Activated CD8-positive, alpha-beta T cell treated with anti-CD3 and anti-CD28 coated beads for 36 hours (primary cell): ENCODE measurements around the gene ARAP3. TPM values are rescaled to one million over a fixed set of nuclear protein-coding genes. Genes with fewer than 3 reads are reported as not detected.

Source experiments
- ATAC-seq: fragments of 200-7000 bp; cut with Tn5 transposase; one replicate; pipeline ENCODE4 v1.10.0; 2021; ENCODE audit warnings: mild to moderate bottlenecking, moderate library complexity
- CTCF ChIA-PET: fragments of 350-600 bp; sonication (Branson Sonifier 250); formaldehyde crosslinking; loops from one replicate; lab custom pipeline; 2021; ENCODE audit warnings: antibody characterized with exemption; lab: Charles Lee
- POLR2A ChIA-PET: fragments of 350-600 bp; sonication (Branson Sonifier 250); formaldehyde crosslinking; loops from one replicate; lab custom pipeline; 2021; ENCODE audit warnings: antibody characterized with exemption; lab: Charles Lee
- DNase-seq: peaks from one replicate; pipeline ENCODE4 v3.0.0-alpha.2; 2020
- H3K27ac Mint-ChIP-seq: one replicate; pipeline ENCODE4 v1.8.0; 2021; ENCODE audit warnings: mild to moderate bottlenecking, mixed read lengths
- H3K27me3 Mint-ChIP-seq: one replicate; pipeline ENCODE4 v1.8.0; 2021; ENCODE audit warnings: mixed read lengths
- H3K36me3 Mint-ChIP-seq: one replicate; pipeline ENCODE4 v1.8.0; 2021; ENCODE audit warnings: low read depth, mixed read lengths
- H3K4me1 Mint-ChIP-seq: one replicate; pipeline ENCODE4 v1.8.0; 2021; ENCODE audit warnings: low read depth, mixed read lengths
- H3K4me3 Mint-ChIP-seq: one replicate; pipeline ENCODE4 v1.8.0; 2021; ENCODE audit warnings: mild to moderate bottlenecking, moderate library complexity, mixed read lengths
- H3K9me3 Mint-ChIP-seq: one replicate; pipeline ENCODE4 v1.8.0; 2021; ENCODE audit warnings: mixed read lengths
- CTCF ChIP-seq: fragments of 200-600 bp; IDR thresholded peaks from one replicate; pipeline ENCODE4 v1.8.0; 2022; ENCODE audit warnings: antibody characterized with exemption, mild to moderate bottlenecking
- intact Hi-C: fragments of 100-400 bp; cut with micrococcal nuclease; formaldehyde crosslinking; loops from one replicate; pipeline ENCODE4 v1.10.0; 2022
- total RNA-seq, 2 experiments: library from RNA; stranded (reverse); gene quantifications; one replicate each; pipeline ENCODE4 v1.2.3, GENCODE V29; 2021

ARAP3 gene
- total RNA-seq, 2 experiments from 2014 or later, result 5.9 to 7.2 TPM

GRCh38 chr5:141663506-141663905, 18.5 kb downstream of the ARAP3 start:
- Mint-ChIP-seq H3K27me3 (no peaks in the 10 kb centered on the region), H3K4me1 (peaks cover 3% of the 10 kb centered on the region), H3K36me3 (no peaks in the 10 kb centered on the region), H3K4me3 (no peak overlapping the region), H3K27ac (no peak overlapping the region), H3K9me3 (no peaks in the 10 kb centered on the region)
- no peak for TF ChIP-seq CTCF
- POLR2A ChIA-PET, result no interaction called here
- DNase-seq, result no peak
- CTCF ChIA-PET, result interaction anchor here (1.2 to 9.5 kb wide), 10 partner anchors 12 to 216 kb away, joined by 3 to 93 read pairs (median 7); partner anchors contain the start of genes FCHSD1 and PCDH1
- intact Hi-C loops, result no loop called here
- ATAC-seq, result no peak

GRCh38 chr5:141662028-141662427, 20.0 kb downstream of the ARAP3 start:
- no peak for TF ChIP-seq CTCF
- CTCF ChIA-PET, result interaction anchor here (1.2 to 9.5 kb wide), 6 partner anchors 30 to 217 kb away, joined by 3 to 93 read pairs (median 4); no protein-coding TSS in a partner anchor
- ATAC-seq (no peak), DNase-seq (no peak)
- H3K27me3 Mint-ChIP-seq, result no peaks in the 10 kb centered on the region
- H3K4me1 Mint-ChIP-seq, result peaks cover 6% of the 10 kb centered on the region
- POLR2A ChIA-PET, result no interaction called here
- H3K36me3 Mint-ChIP-seq, result no peaks in the 10 kb centered on the region
- H3K9me3 Mint-ChIP-seq, result no peaks in the 10 kb centered on the region
- no peak overlapping the region for H3K4me3 Mint-ChIP-seq
- intact Hi-C loops, result no loop called here
- no peak overlapping the region for H3K27ac Mint-ChIP-seq

GRCh38 chr5:141657937-141658545, 24.0 kb downstream of the ARAP3 start:
- Mint-ChIP-seq H3K27me3 (no peaks in the 10 kb centered on the region), H3K4me3 (no peak overlapping the region), H3K4me1 (peaks cover 10% of the 10 kb centered on the region), H3K27ac (no peak overlapping the region), H3K9me3 (no peaks in the 10 kb centered on the region), H3K36me3 (no peaks in the 10 kb centered on the region)
- ChIA-PET CTCF (interaction anchor here (0.9 to 2.3 kb wide), 8 partner anchors 9 to 303 kb away, joined by 3 to 8 read pairs (median 3); no protein-coding TSS in a partner anchor), POLR2A (no interaction called here)
- intact Hi-C loops, result no loop called here
- ATAC-seq (peak; percentile 84), DNase-seq (peak; percentile 55)
- TF ChIP-seq CTCF, result no peak

- Mint-ChIP-seq H3K27me3 (no peaks in the 10 kb centered on the region), H3K36me3 (no peaks in the 10 kb centered on the region), H3K9me3 (no peaks in the 10 kb centered on the region), H3K4me3 (no peak overlapping the region), H3K27ac (no peak overlapping the region), H3K4me1 (peaks cover 13% of the 10 kb centered on the region)
- POLR2A ChIA-PET, result interaction anchor here (0.8 kb wide), 1 partner anchor 12 kb away, joined by 3 read pairs; no protein-coding TSS in a partner anchor
- intact Hi-C loops, result no loop called here
- DNase-seq, result no peak
- no peak for TF ChIP-seq CTCF
- CTCF ChIA-PET, result interaction anchor here (1.0 to 1.2 kb wide), 4 partner anchors 8 to 65 kb away, joined by 3 to 5 read pairs (median 3); no protein-coding TSS in a partner anchor
- no peak for ATAC-seq
Observed at GRCh38 chr5:141657404-141657803, 24.6 kb downstream of the ARAP3 start.

- no peak overlapping the region for H3K27ac Mint-ChIP-seq
- ChIA-PET POLR2A (interaction anchor here (0.9 kb wide), 1 partner anchor 143 kb away, joined by 3 read pairs; no protein-coding TSS in a partner anchor), CTCF (interaction anchor here (1.0 to 1.7 kb wide), 2 partner anchors 9 to 64 kb away, joined by 3 to 5 read pairs; no protein-coding TSS in a partner anchor)
- intact Hi-C loops, result no loop called here
- no peaks in the 10 kb centered on the region for H3K36me3 Mint-ChIP-seq
- H3K9me3 Mint-ChIP-seq, result no peaks in the 10 kb centered on the region
- DNase-seq, result no peak
- H3K4me1 Mint-ChIP-seq, result peaks cover 21% of the 10 kb centered on the region
- no peak overlapping the region for H3K4me3 Mint-ChIP-seq
- no peaks in the 10 kb centered on the region for H3K27me3 Mint-ChIP-seq
- no peak for TF ChIP-seq CTCF
- ATAC-seq, result no peak
Observed at GRCh38 chr5:141656396-141656795, 25.6 kb downstream of the ARAP3 start.
